ENCODE measurements around the gene SPTLC1.

- TF ChIP-seq CTCF (optimal IDR thresholded peaks at IDR 0.05 in 1 of 3, IDR thresholded peaks at IDR 0.05 in 1 of 3, conservative IDR thresholded peaks at IDR 0.05 in 1 of 3; ENCODE audit: extremely low read depth in 1 of 3, insufficient read depth in 2 of 3, low read length in 3 of 3) (no peak), EZH2 (IDR thresholded peaks at IDR 0.05; ENCODE audit: low read length) (no peak)
Observed at GRCh38 chr9:92019658-92020057, 95.6 kb downstream of the SPTLC1 start.
